Measurements from ENCODE around the gene MORN1.

- no peak for TF ChIP-seq EZH2 (IDR thresholded peaks at IDR 0.05; ENCODE audit: borderline replicate concordance, low read length)
- TF ChIP-seq CTCF (IDR thresholded peaks at IDR 0.05; ENCODE audit: low read length) = no peak
Measured at GRCh38 chr1:2314273-2314802, 77.0 kb downstream of the MORN1 start.

Measured in OCI-LY1 (cell line).